GM23248 (cell line): ENCODE results near the gene PRKAB1. TPM values are rescaled to one million over a fixed set of nuclear protein-coding genes. Genes with fewer than 3 reads are reported as not detected.

Source experiments
- DNase-seq: peaks from one replicate; pipeline ENCODE4 v3.0.0-alpha.2; 2015
- H2AFZ ChIP-seq: fragments of 200-600 bp; sonication (generic); 2 replicates; pipeline ENCODE4 v1.6.1; 2016; ENCODE audit warnings: antibody characterized with exemption
- H3F3A ChIP-seq: fragments of 200-600 bp; sonication (generic); 2 replicates; pipeline ENCODE4 v1.6.1; 2016; ENCODE audit warnings: mild to moderate bottlenecking, antibody characterized with exemption, mixed run types; ENCODE audit not compliant: insufficient read depth
- H3K27ac ChIP-seq: fragments of 200-600 bp; sonication (generic); 2 replicates; pipeline ENCODE4 v1.5.1; 2016; ENCODE audit warnings: mild to moderate bottlenecking
- H3K27me3 ChIP-seq: fragments of 200-600 bp; sonication (generic); replicated peaks from 2 replicates; pipeline ENCODE4 v1.6.1; 2016; ENCODE audit warnings: mild to moderate bottlenecking; ENCODE audit not compliant: insufficient read depth
- H3K36me3 ChIP-seq: fragments of 200-600 bp; sonication (generic); 2 replicates; pipeline ENCODE4 v1.6.1; 2016; ENCODE audit warnings: low read depth, mild to moderate bottlenecking
- H3K4me1 ChIP-seq: fragments of 200-600 bp; sonication (generic); 2 replicates; pipeline ENCODE4 v1.6.1; 2016; ENCODE audit warnings: mild to moderate bottlenecking; ENCODE audit not compliant: insufficient read depth
- H3K4me2 ChIP-seq: fragments of 200-600 bp; sonication (generic); one replicate; pipeline ENCODE4 v1.6.1; 2016; ENCODE audit warnings: mild to moderate bottlenecking; ENCODE audit not compliant: unreplicated experiment
- H3K4me3 ChIP-seq: fragments of 200-600 bp; sonication (generic); 2 replicates; pipeline ENCODE4 v1.5.1; 2016; ENCODE audit warnings: mild to moderate bottlenecking
- H3K79me2 ChIP-seq: fragments of 200-600 bp; sonication (generic); 2 replicates; pipeline ENCODE4 v1.6.1; 2016; ENCODE audit warnings: mild to moderate bottlenecking; ENCODE audit not compliant: insufficient read depth
- H3K9ac ChIP-seq: fragments of 200-600 bp; sonication (generic); 2 replicates; pipeline ENCODE4 v1.6.1; 2016; ENCODE audit warnings: mild to moderate bottlenecking
- H3K9me2 ChIP-seq: fragments of 200-600 bp; sonication (generic); 2 replicates; pipeline ENCODE4 v1.6.1; 2016; ENCODE audit warnings: mixed run types, mild to moderate bottlenecking, moderate library complexity; ENCODE audit not compliant: insufficient read depth
- H3K9me3 ChIP-seq: fragments of 200-600 bp; sonication (generic); one replicate; pipeline ENCODE4 v1.6.1; 2017; ENCODE audit warnings: low read depth
- H4K20me1 ChIP-seq: fragments of 200-600 bp; sonication (generic); 2 replicates; pipeline ENCODE4 v1.6.0; 2016; ENCODE audit not compliant: insufficient read depth
- EZH2 ChIP-seq: fragments of 200-600 bp; sonication (generic); IDR thresholded peaks from 2 replicates; pipeline ENCODE4 v1.6.1; 2018; ENCODE audit warnings: antibody characterized with exemption, mild to moderate bottlenecking; ENCODE audit not compliant: insufficient read depth, poor library complexity, severe bottlenecking
- EZH2phosphoT487 ChIP-seq: fragments of 200-600 bp; sonication (generic); IDR thresholded peaks from 2 replicates; pipeline ENCODE4 v1.6.1; 2018; ENCODE audit warnings: antibody characterized with exemption, moderate library complexity, mild to moderate bottlenecking, low read depth; ENCODE audit not compliant: insufficient read depth
- WGBS, 2 experiments: methylation state at CpG; one replicate each; pipeline ENCODE4 v1.1.6; 2015 to 2017; ENCODE audit warnings: low lambda C conversion rate in 2 of 2, low coverage in 1 of 2; ENCODE audit errors: missing lambda C conversion rate in 2 of 2; 5-methylcytosine and 5-hydroxymethylcytosine counted together
- in situ Hi-C: fragments of 300-500 bp; cut with MboI; formaldehyde crosslinking; loops from 2 replicates; pipeline ENCODE4 v1.15.0; 2020
- polyA plus RNA-seq: library from polyadenylated mRNA; unstranded; fragments of >200 nt; fragmentation: Nextera tagmentation; extraction: Ambion mirVana; gene quantifications from 2 replicates; pipeline ENCODE4 v1.2.1, GENCODE V29; 2016
- total RNA-seq: library from RNA; depleted of rRNA; stranded (reverse); fragments of >200 nt; shearing (Covaris generic); gene quantifications from 2 replicates; pipeline ENCODE4 v1.2.3, GENCODE V29; 2014

The PRKAB1 gene
- total and polyA plus RNA-seq, 2 experiments from 2014 or later, result 19.2 to 24.7 TPM

DNA sequence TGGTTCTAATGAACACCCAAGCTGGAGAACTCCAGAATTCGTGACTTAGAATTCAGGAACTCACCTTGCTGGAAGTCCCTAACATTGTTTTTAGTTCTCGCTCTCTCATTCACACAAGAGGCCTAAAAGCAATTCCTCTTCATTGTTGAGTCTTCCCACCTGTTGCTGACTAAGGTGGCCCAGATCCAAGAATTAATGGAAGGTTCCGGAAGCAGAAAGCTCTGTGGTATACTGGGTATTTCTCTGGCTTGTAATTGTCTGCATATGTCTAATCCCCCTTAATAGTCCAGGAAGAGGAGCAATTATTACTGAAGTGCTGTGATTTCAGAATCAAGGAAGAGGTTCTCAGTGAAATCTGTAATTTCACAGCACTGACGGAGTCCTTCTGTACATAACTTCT is 43.0 kb upstream of the PRKAB1 start:
- Histone ChIP-seq H3K4me3 (no peak overlapping the region), H3K27ac (no peak overlapping the region), H3K27me3 (no peaks in the 10 kb centered on the region), H3K4me2 (no peak overlapping the region), H4K20me1 (no peaks in the 10 kb centered on the region), H3K9me3 (no peaks in the 10 kb centered on the region), H3K36me3 (no peaks in the 10 kb centered on the region), H3F3A (no peaks in the 10 kb centered on the region), H2AFZ (no peak overlapping the region), H3K4me1 (no peaks in the 10 kb centered on the region), H3K79me2 (no peaks in the 10 kb centered on the region), H3K9ac (no peak overlapping the region), H3K9me2 (no peaks in the 10 kb centered on the region)
- no peak for TF ChIP-seq EZH2
- no peak for TF ChIP-seq EZH2phosphoT487
- WGBS, 2 experiments, result 36 to 44% methylated on average over 4 of the region's 4 CpGs
- in situ Hi-C loops, result no loop called here
- DNase-seq, result no peak

GRCh38 chr12:119627019-119627643 is 40.8 kb upstream of the PRKAB1 start:
- H3K79me2 ChIP-seq, result no peaks in the 10 kb centered on the region
- no peak overlapping the region for H2AFZ ChIP-seq
- no peaks in the 10 kb centered on the region for H3F3A ChIP-seq
- no peak overlapping the region for H3K4me3 ChIP-seq
- in situ Hi-C loops, result no loop called here
- no peaks in the 10 kb centered on the region for H3K36me3 ChIP-seq
- no peaks in the 10 kb centered on the region for H3K27me3 ChIP-seq
- H3K27ac ChIP-seq, result no peak overlapping the region
- H3K9me3 ChIP-seq, result no peaks in the 10 kb centered on the region
- DNase-seq, result no peak
- WGBS, 2 experiments, result 24 to 35% methylated on average over 6 of the region's 6 CpGs
- no peak for TF ChIP-seq EZH2
- TF ChIP-seq EZH2phosphoT487, result no peak
- no peaks in the 10 kb centered on the region for H4K20me1 ChIP-seq
- H3K9ac ChIP-seq, result no peak overlapping the region
- no peaks in the 10 kb centered on the region for H3K4me1 ChIP-seq
- H3K9me2 ChIP-seq, result no peaks in the 10 kb centered on the region
- no peak overlapping the region for H3K4me2 ChIP-seq

- Histone ChIP-seq H3K9me2 (no peaks in the 10 kb centered on the region), H3F3A (no peaks in the 10 kb centered on the region), H2AFZ (no peak overlapping the region), H3K27ac (no peak overlapping the region), H3K9ac (no peak overlapping the region), H3K36me3 (no peaks in the 10 kb centered on the region), H3K4me1 (no peaks in the 10 kb centered on the region), H4K20me1 (no peaks in the 10 kb centered on the region), H3K4me2 (no peak overlapping the region), H3K27me3 (no peaks in the 10 kb centered on the region), H3K9me3 (no peaks in the 10 kb centered on the region), H3K4me3 (no peak overlapping the region), H3K79me2 (no peaks in the 10 kb centered on the region)
- no peak for TF ChIP-seq EZH2phosphoT487
- no peak for TF ChIP-seq EZH2
- DNase-seq, result no peak
- 36 to 38% methylated on average over 6 of the region's 6 CpGs for WGBS, 2 experiments
- in situ Hi-C loops, result no loop called here
Observed at GRCh38 chr12:119627686-119628085, 40.2 kb upstream of the PRKAB1 start.

DNA sequence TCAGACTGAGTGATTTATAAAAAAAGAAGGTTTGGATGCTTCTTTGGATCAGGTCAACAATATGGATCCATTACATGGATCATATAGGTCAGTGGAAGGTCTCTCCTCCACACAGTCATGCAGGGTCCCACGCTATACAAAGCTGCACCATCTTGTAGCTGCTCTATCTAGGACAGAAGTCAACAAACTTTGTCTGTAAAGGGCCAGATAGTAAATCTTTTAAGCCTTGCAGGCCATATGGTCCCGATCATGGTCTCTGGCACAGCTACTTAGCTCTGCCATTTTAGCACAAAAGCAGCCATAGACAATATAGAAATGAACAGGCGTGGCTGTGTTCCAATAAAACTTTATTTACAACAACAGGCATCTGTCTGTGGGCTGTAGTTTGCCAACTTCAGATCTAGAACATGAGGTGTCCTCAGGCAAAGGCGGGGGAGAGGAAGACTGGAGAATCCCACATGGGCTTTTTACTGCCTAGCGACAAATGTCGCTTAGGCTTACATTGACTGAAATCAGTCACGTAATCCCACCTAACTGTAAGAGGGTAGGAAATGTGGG is 37.6 kb upstream of the PRKAB1 start:
- Histone ChIP-seq H4K20me1 (no peaks in the 10 kb centered on the region), H3K27ac (no peak overlapping the region), H3K9me2 (no peaks in the 10 kb centered on the region), H3K27me3 (peaks cover 7% of the 10 kb centered on the region; the same call in 1 of the 2 replicates), H3K79me2 (no peaks in the 10 kb centered on the region), H3F3A (no peaks in the 10 kb centered on the region), H3K4me2 (no peak overlapping the region), H3K9ac (no peak overlapping the region), H3K4me3 (no peak overlapping the region), H2AFZ (no peak overlapping the region), H3K4me1 (no peaks in the 10 kb centered on the region), H3K9me3 (no peaks in the 10 kb centered on the region), H3K36me3 (no peaks in the 10 kb centered on the region)
- no peak for DNase-seq
- WGBS, 2 experiments, result 42 to 51% methylated on average over 7 of the region's 7 CpGs
- no peak for TF ChIP-seq EZH2phosphoT487
- TF ChIP-seq EZH2, result no peak
- in situ Hi-C loops, result no loop called here
